Parathyroid adenoma (tissue), 2 donors: ENCODE measurements around the gene PLXNA2.

ENCODE experiments used
- H2AFZ ChIP-seq: fragments of 300-600 bp; sonication (generic); one replicate; pipeline ENCODE4 v1.7.0; 2017; ENCODE audit warnings: antibody characterized with exemption, mild to moderate bottlenecking
- H3K27ac ChIP-seq: fragments of 300-600 bp; sonication (generic); one replicate; pipeline ENCODE4 v1.7.0; 2017
- H3K27me3 ChIP-seq: fragments of 300-600 bp; sonication (generic); one replicate; pipeline ENCODE4 v1.7.0; 2017; ENCODE audit warnings: low read length; ENCODE audit not compliant: control insufficient read depth, insufficient read depth
- H3K36me3 ChIP-seq: fragments of 300-600 bp; sonication (generic); one replicate; pipeline ENCODE4 v1.7.0; 2017; ENCODE audit warnings: low read length; ENCODE audit not compliant: control insufficient read depth, insufficient read depth
- H3K4me1 ChIP-seq: fragments of 300-600 bp; sonication (generic); one replicate; pipeline ENCODE4 v1.7.0; 2017; ENCODE audit warnings: control low read depth
- H3K4me2 ChIP-seq: fragments of 300-600 bp; sonication (generic); one replicate; pipeline ENCODE4 v1.7.0; 2017; ENCODE audit warnings: low read length
- H3K4me3 ChIP-seq: fragments of 300-600 bp; sonication (generic); one replicate; pipeline ENCODE4 v1.7.0; 2017; ENCODE audit warnings: low read depth, low read length
- H3K79me2 ChIP-seq: fragments of 300-600 bp; sonication (generic); one replicate; pipeline ENCODE4 v1.7.0; 2017; ENCODE audit warnings: control low read depth
- H3K9ac ChIP-seq: fragments of 300-600 bp; sonication (generic); one replicate; pipeline ENCODE4 v1.7.0; 2017; ENCODE audit warnings: mild to moderate bottlenecking
- H3K9me3 ChIP-seq: fragments of 300-600 bp; sonication (generic); one replicate; pipeline ENCODE4 v1.7.0; 2017; ENCODE audit warnings: low read length; ENCODE audit not compliant: control insufficient read depth
- CTCF ChIP-seq: fragments of 300-600 bp; sonication (generic); IDR thresholded peaks from one replicate; pipeline ENCODE4 v1.7.0; 2017; ENCODE audit warnings: antibody characterized with exemption, mild to moderate bottlenecking
- donor health status: primary hyperparathyroidism.

Gene PLXNA2

DNA sequence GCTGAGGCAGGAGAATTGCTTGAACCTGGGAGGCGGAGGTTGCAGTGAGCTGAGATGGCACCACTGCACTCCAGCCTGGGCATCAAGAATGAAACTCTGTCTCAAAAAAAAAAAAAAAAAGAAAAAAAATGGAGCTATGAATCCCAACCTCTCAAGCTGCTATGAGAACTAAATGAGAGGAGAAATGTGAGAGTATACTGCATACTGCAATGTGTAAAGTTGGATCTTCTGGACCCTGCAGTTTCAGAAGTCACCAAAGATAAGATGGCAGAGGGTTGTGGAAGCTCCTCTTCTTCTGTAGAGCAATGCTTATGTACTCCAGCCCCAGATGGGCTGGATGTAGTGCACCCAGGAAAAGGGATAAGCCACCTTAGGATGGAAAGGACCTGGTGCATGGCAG, 55.6 kb downstream of the PLXNA2 start:
- Histone ChIP-seq H3K27me3 (no peaks in the 10 kb centered on the region), H3K4me2 (no peak overlapping the region)

DNA sequence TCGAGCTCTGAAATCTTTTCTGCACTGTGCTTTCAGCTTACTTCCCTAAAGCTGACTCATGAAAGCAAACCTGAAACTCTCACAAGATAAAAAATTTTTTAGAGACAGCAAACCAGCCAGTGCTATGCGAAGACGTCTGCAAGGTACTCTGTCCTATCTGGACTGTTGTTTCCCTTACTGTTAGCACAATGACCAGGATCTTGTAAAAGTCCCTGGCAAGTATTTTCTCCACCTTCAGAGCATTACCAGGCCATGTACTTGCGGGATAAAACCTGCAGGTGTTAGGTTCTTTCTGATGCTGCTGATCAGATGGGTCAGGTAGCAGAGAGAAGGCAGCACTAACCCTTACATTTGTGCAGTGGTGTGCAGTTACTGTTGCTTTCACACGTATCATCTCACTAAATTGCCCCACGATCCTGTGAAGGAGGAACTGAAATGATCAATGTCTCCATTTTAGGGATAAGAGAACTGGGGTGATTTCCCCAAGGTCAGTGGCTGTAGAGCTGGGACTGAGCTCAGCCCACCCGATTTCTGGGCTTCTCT, 56.6 kb downstream of the PLXNA2 start:
- Histone ChIP-seq H3K4me1 (no peaks in the 10 kb centered on the region), H3K9me3 (no peaks in the 10 kb centered on the region), H3K9ac (no peak overlapping the region), H2AFZ (no peak overlapping the region), H3K79me2 (no peaks in the 10 kb centered on the region), H3K4me3 (no peak overlapping the region), H3K36me3 (no peaks in the 10 kb centered on the region), H3K27me3 (no peaks in the 10 kb centered on the region), H3K27ac (no peak overlapping the region), H3K4me2 (no peak overlapping the region)
- no peak for TF ChIP-seq CTCF

More for the DNA sequence above, 55.6 kb downstream of the PLXNA2 start:
- Histone ChIP-seq H3K9me3 (no peaks in the 10 kb centered on the region), H3K4me3 (no peak overlapping the region), H2AFZ (no peak overlapping the region), H3K9ac (no peak overlapping the region), H3K36me3 (no peaks in the 10 kb centered on the region), H3K27ac (no peak overlapping the region), H3K79me2 (no peaks in the 10 kb centered on the region), H3K4me1 (no peaks in the 10 kb centered on the region)
- no peak for TF ChIP-seq CTCF

DNA sequence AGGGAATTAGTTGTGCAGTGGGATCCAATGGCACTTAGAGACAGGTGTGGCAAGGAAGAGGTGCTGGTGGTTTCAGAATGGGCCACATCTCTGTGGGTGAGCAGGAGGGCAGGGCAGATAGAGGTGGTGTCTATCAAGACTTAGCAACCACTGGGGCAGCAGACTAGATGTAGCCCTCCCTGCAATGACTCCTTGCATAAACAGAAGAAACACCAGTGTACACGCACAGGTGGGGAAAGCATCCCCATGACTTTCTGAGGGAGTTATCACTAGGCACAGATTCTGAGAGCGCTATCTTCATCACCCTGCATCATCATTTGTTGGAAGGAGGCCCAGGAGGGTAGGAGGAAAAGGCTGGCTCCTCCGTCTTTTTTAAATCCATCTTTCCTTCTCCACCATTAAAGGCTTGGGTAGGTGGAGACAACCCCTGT, 58.4 kb downstream of the PLXNA2 start:
- Histone ChIP-seq H3K27ac (no peak overlapping the region), H3K4me1 (no peaks in the 10 kb centered on the region), H3K4me3 (no peak overlapping the region), H3K9ac (no peak overlapping the region), H3K4me2 (no peak overlapping the region), H3K27me3 (no peaks in the 10 kb centered on the region), H3K36me3 (no peaks in the 10 kb centered on the region), H3K79me2 (no peaks in the 10 kb centered on the region), H3K9me3 (no peaks in the 10 kb centered on the region), H2AFZ (no peak overlapping the region)
- TF ChIP-seq CTCF, result no peak

GRCh38 chr1:208184966-208185654, 59.1 kb downstream of the PLXNA2 start:
- Histone ChIP-seq H3K79me2 (no peaks in the 10 kb centered on the region), H3K27ac (no peak overlapping the region), H3K4me2 (no peak overlapping the region), H3K4me1 (no peaks in the 10 kb centered on the region), H3K4me3 (no peak overlapping the region), H3K27me3 (no peaks in the 10 kb centered on the region), H3K9me3 (no peaks in the 10 kb centered on the region), H3K9ac (no peak overlapping the region), H3K36me3 (no peaks in the 10 kb centered on the region), H2AFZ (no peak overlapping the region)
- no peak for TF ChIP-seq CTCF
